A673 (cell line): ENCODE results near the gene LSM2.

Source experiments
- EZH2 ChIP-seq: fragments of 200-600 bp; sonication (generic); IDR thresholded peaks from 2 replicates; pipeline ENCODE4 v1.6.1; 2017; ENCODE audit warnings: borderline replicate concordance, low read depth, mild to moderate bottlenecking, mixed read lengths, antibody characterized with exemption, low read length; ENCODE audit not compliant: poor library complexity, severe bottlenecking
- TF ChIP-seq, protein P1 (sequence below): fragments of 300-800, 200-600 bp; sonication (generic); conservative IDR thresholded peaks from 2 replicates; pipeline ENCODE4 v1.5.1; 2017; ENCODE audit warnings: low read depth, mild to moderate bottlenecking, antibody characterized with exemption, low read length, moderate library complexity, mixed read lengths

DNA sequence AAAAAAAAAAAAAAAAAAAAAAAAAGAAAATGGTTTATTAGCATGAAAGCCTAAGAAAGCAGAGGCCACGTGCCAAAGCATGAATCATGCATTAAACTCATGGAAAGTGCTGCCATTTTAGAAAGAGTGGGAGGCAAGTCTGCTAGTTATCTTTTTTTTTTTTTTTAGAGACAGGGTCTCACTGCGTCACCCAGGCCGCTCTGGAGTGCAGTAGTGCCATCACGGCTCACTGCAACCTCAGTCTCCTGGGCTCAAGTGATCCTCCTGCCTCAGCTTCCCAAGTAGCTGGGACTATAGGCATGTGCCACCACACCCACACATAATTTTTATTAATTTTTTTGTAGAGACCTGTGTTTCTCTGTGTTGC, 34.8 kb downstream of the LSM2 start:
- TF ChIP-seq, protein P1, sequence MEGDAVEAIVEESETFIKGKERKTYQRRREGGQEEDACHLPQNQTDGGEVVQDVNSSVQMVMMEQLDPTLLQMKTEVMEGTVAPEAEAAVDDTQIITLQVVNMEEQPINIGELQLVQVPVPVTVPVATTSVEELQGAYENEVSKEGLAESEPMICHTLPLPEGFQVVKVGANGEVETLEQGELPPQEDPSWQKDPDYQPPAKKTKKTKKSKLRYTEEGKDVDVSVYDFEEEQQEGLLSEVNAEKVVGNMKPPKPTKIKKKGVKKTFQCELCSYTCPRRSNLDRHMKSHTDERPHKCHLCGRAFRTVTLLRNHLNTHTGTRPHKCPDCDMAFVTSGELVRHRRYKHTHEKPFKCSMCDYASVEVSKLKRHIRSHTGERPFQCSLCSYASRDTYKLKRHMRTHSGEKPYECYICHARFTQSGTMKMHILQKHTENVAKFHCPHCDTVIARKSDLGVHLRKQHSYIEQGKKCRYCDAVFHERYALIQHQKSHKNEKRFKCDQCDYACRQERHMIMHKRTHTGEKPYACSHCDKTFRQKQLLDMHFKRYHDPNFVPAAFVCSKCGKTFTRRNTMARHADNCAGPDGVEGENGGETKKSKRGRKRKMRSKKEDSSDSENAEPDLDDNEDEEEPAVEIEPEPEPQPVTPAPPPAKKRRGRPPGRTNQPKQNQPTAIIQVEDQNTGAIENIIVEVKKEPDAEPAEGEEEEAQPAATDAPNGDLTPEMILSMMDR, result no peak
- no peak for TF ChIP-seq EZH2
